GM23338 (cell line): ENCODE data around the gene MROH7. TPM values are rescaled to one million over a fixed set of nuclear protein-coding genes. Genes with fewer than 3 reads are reported as not detected.
A peak's percentile ranks its signal among the peaks of the same experiment; 100 is the strongest.

Experiments used
- ATAC-seq: fragments of 200-7000 bp; cut with Tn5 transposase; 3 replicates; pipeline ENCODE4 v1.9.1; 2020
- DNase-seq: peaks from one replicate; pipeline ENCODE4 v3.0.0-alpha.2; 2015; ENCODE audit warnings: low spot score
- H2AFZ ChIP-seq: fragments of 200-600 bp; sonication (generic); 2 replicates; pipeline ENCODE4 v1.8.0; 2016; ENCODE audit warnings: antibody characterized with exemption, mild to moderate bottlenecking, moderate library complexity
- H3F3A ChIP-seq: fragments of 200-600 bp; sonication (generic); replicated peaks from 2 replicates; pipeline ENCODE4 v1.8.0; 2017; ENCODE audit warnings: antibody characterized with exemption, mixed run types, low read depth
- H3K27ac ChIP-seq: fragments of 200-600 bp; sonication (generic); 2 replicates; pipeline ENCODE4 v1.6.1; 2016; ENCODE audit warnings: low read depth
- H3K27me3 ChIP-seq: fragments of 200-600 bp; sonication (generic); 2 replicates; pipeline ENCODE4 v1.8.0; 2016; ENCODE audit warnings: mild to moderate bottlenecking, mixed run types, moderate library complexity; ENCODE audit not compliant: insufficient read depth
- H3K36me3 ChIP-seq: fragments of 200-600 bp; sonication (generic); 2 replicates; pipeline ENCODE4 v1.8.0; 2016; ENCODE audit warnings: mild to moderate bottlenecking; ENCODE audit not compliant: insufficient read depth
- H3K4me1 ChIP-seq: fragments of 200-600 bp; sonication (generic); 2 replicates; pipeline ENCODE4 v1.8.0; 2016; ENCODE audit warnings: mild to moderate bottlenecking, moderate library complexity; ENCODE audit not compliant: insufficient read depth
- H3K4me2 ChIP-seq: fragments of 200-600 bp; sonication (generic); 2 replicates; pipeline ENCODE4 v1.7.1; 2017; ENCODE audit warnings: mixed run types
- H3K4me3 ChIP-seq: fragments of 200-600 bp; sonication (generic); 2 replicates; pipeline ENCODE4 v1.6.1; 2016; ENCODE audit warnings: mixed run types
- H3K79me2 ChIP-seq: fragments of 200-600 bp; sonication (generic); replicated peaks from 2 replicates; pipeline ENCODE4 v1.8.0; 2017; ENCODE audit warnings: mild to moderate bottlenecking; ENCODE audit not compliant: insufficient read depth
- H3K9me2 ChIP-seq: fragments of 200-600 bp; sonication (generic); 2 replicates; pipeline ENCODE4 v1.8.0; 2017; ENCODE audit not compliant: insufficient read depth
- H4K20me1 ChIP-seq: fragments of 200-600 bp; sonication (generic); replicated peaks from 2 replicates; pipeline ENCODE4 v1.8.0; 2017; ENCODE audit warnings: mild to moderate bottlenecking; ENCODE audit not compliant: insufficient read depth
- H3K27ac Mint-ChIP-seq: 2 replicates; pipeline ENCODE4 v1.8.0; 2020; ENCODE audit warnings: inconsistent platforms, mild to moderate bottlenecking, moderate library complexity, mixed read lengths
- H3K27me3 Mint-ChIP-seq: 3 replicates; pipeline ENCODE4 v1.8.0; 2022; ENCODE audit warnings: low read depth, mild to moderate bottlenecking, moderate library complexity, mixed read lengths, inconsistent platforms; ENCODE audit not compliant: insufficient read depth, poor library complexity
- H3K36me3 Mint-ChIP-seq: 3 replicates; pipeline ENCODE4 v1.8.0; 2021; ENCODE audit warnings: low read depth, mild to moderate bottlenecking, inconsistent platforms, moderate library complexity, mixed read lengths
- H3K4me1 Mint-ChIP-seq: 3 replicates; pipeline ENCODE4 v1.8.0; 2020; ENCODE audit warnings: mild to moderate bottlenecking, inconsistent platforms, mixed read lengths
- H3K4me3 Mint-ChIP-seq: 3 replicates; pipeline ENCODE4 v1.8.0; 2021; ENCODE audit warnings: moderate library complexity, mild to moderate bottlenecking, inconsistent platforms, mixed read lengths
- H3K9me3 Mint-ChIP-seq: 3 replicates; pipeline ENCODE4 v1.8.0; 2020; ENCODE audit warnings: moderate library complexity, mild to moderate bottlenecking, inconsistent platforms, mixed read lengths
- CTCF ChIP-seq, 2 experiments: fragments of 200-600 bp in 1 of 2; sonication (generic) in 1 of 2; conservative IDR thresholded peaks; 2 replicates each; pipeline versions ENCODE4 v1.5.1 to v1.6.1; 2016 to 2017; ENCODE audit warnings: antibody characterized with exemption in 2 of 2, low read depth in 2 of 2, mild to moderate bottlenecking in 2 of 2, moderate library complexity in 1 of 2
- ETS1 ChIP-seq: IDR thresholded peaks from 2 replicates; pipeline ENCODE4 v1.6.1; 2016; ENCODE audit warnings: antibody characterized with exemption
- EZH2 ChIP-seq: fragments of 200-600 bp; sonication (generic); IDR thresholded peaks from one replicate; pipeline ENCODE4 v1.8.0; 2017; ENCODE audit warnings: antibody characterized with exemption, mild to moderate bottlenecking, low read depth; ENCODE audit not compliant: unreplicated experiment
- EZH2phosphoT487 ChIP-seq: fragments of 200-600 bp; sonication (generic); IDR thresholded peaks from one replicate; pipeline ENCODE4 v1.8.1; 2018; ENCODE audit warnings: antibody characterized with exemption; ENCODE audit not compliant: unreplicated experiment
- JUNB ChIP-seq: IDR thresholded peaks from one replicate; pipeline ENCODE4 v1.6.1; 2016; ENCODE audit warnings: antibody characterized with exemption; ENCODE audit not compliant: unreplicated experiment
- NANOG ChIP-seq: IDR thresholded peaks from 2 replicates; pipeline ENCODE4 v1.6.1; 2016; ENCODE audit warnings: antibody characterized with exemption, borderline replicate concordance
- POLR2AphosphoS5 ChIP-seq: IDR thresholded peaks from 2 replicates; pipeline ENCODE4 v1.6.1; 2016; ENCODE audit warnings: antibody characterized with exemption, low read depth
- REST ChIP-seq: IDR thresholded peaks from one replicate; pipeline ENCODE4 v1.6.1; 2018; ENCODE audit warnings: antibody characterized with exemption; ENCODE audit not compliant: unreplicated experiment
- STAT1 ChIP-seq: IDR thresholded peaks from one replicate; pipeline ENCODE4 v1.6.1; 2016; ENCODE audit warnings: antibody characterized with exemption; ENCODE audit not compliant: unreplicated experiment
- ZNF114 ChIP-seq: fragments of 250-450 bp; sonication (Bioruptor Pico); IDR thresholded peaks from 2 replicates; pipeline ENCODE4 v1.5.0; 2020; ENCODE audit warnings: mild to moderate bottlenecking, moderate library complexity
- ZNF331 ChIP-seq: fragments of 250-450 bp; sonication (Bioruptor Pico); IDR thresholded peaks from 2 replicates; pipeline ENCODE4 v1.5.0; 2020; ENCODE audit warnings: low read depth, mild to moderate bottlenecking, moderate library complexity
- polyA plus RNA-seq: library from polyadenylated mRNA; unstranded; fragments of >200 nt; fragmentation: Nextera tagmentation; extraction: Ambion mirVana; gene quantifications from 2 replicates; pipeline ENCODE4 v1.2.1, GENCODE V29; 2016
- total RNA-seq: library from RNA; depleted of rRNA; stranded (reverse); fragments of >200 nt; shearing (Covaris generic); gene quantifications from 2 replicates; pipeline ENCODE4 v1.2.3, GENCODE V29; 2014

Gene MROH7
- total and polyA plus RNA-seq, 2 experiments from 2014 or later = 0.17 TPM; not detected in 1

- no peak for TF ChIP-seq ETS1
Observed at GRCh38 chr1:54615531-54616279, 25.9 kb upstream of the MROH7 start (continued).

DNA sequence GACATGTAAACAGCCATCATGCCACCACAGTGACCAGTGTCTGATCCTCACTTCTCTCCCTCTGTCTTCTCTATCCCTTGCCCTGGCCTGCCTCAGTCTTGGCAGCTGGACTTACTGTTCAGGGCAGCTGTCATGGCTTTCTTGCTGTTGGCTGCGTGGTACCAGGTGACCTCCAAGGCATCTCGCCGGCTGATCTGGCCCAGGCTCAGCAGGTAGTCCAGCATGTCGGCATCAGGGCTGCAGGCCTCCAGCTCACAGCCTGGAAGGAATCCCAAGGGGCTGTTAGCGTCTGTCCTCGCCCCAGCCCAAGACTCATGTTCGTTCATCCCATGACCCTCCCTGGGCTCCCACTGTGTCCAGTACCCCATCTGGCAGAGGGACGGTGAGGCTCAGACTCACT lies 21.8 kb upstream of the MROH7 start:
- no peak overlapping the region for H3K4me3 Mint-ChIP-seq
- Histone ChIP-seq H3K27ac (no peak overlapping the region), H3K4me2 (no peak overlapping the region), H3F3A (no peaks in the 10 kb centered on the region), H3K79me2 (no peaks in the 10 kb centered on the region), H3K4me1 (no peaks in the 10 kb centered on the region), H2AFZ (no peak overlapping the region), H3K9me2 (no peaks in the 10 kb centered on the region), H4K20me1 (no peaks in the 10 kb centered on the region), H3K27me3 (no peaks in the 10 kb centered on the region), H3K4me3 (no peak overlapping the region), H3K36me3 (no peaks in the 10 kb centered on the region)
- DNase-seq (no peak), ATAC-seq (no peak; the same call in 2 of the 3 replicates)
- no peaks in the 10 kb centered on the region for H3K36me3 Mint-ChIP-seq
- TF ChIP-seq EZH2 (no peak), ZNF114 (no peak)
- H3K27ac Mint-ChIP-seq = no peak overlapping the region
- peaks cover 12% of the 10 kb centered on the region for H3K27me3 Mint-ChIP-seq
- peaks cover 8% of the 10 kb centered on the region for H3K4me1 Mint-ChIP-seq
- H3K9me3 Mint-ChIP-seq = no peaks in the 10 kb centered on the region

DNA sequence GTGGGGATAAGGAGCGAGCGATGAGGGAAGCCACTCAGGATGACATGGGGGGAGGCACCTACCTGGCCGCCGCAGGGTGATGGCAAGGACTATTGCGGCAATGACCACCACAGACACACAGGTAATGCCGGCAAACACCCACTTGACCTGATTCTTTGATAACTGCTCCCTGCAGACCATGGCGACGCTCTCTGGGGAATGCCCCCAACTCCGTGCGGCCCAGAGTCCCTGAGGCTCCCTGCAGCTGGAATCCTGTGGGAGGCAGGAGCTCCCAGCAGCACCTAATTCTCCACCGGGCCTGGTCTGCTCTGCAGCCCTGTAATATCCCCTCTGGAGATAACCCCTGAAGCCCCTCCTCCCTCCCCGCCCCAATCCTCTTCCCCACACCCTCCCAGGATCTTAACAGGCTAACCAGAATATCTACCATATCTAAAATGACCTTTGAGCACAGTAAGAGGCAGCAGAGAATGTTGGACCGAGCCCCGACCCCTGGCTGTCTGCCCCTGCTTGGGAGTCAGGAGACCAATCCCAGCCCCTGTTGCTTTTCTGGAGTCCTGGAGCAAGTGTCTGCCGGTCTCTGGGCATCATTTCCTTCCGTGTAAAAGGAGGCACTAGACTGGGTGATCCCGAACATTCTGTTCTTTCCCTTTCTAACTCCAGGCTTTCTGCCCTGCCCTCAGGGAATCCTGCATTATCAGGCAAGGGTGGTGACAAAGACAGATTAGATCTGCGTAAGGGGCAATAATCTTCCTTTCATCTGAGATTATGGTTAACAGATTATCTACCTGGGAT lies 18.2 kb upstream of the MROH7 start, which contains the start of gene FAM151A:
Gene FAM151A, minus strand, starts transcription at position 310 of the 792 bp plus-strand sequence. Its CDS starts 130 bp downstream, at position 180.
- Histone ChIP-seq H3K27me3 (no peaks in the 10 kb centered on the region), H3K27ac (no peak within 1 kb of the TSS), H3K9me2 (no peaks in the 10 kb centered on the region), H3K79me2 (no peaks in the 10 kb centered on the region), H3K4me3 (no peak within 1 kb of the TSS), H4K20me1 (no peaks in the 10 kb centered on the region), H3F3A (no peaks in the 10 kb centered on the region), H2AFZ (no peak within 1 kb of the TSS), H3K4me2 (no peak within 1 kb of the TSS), H3K36me3 (no peaks in the 10 kb centered on the region), H3K4me1 (no peaks in the 10 kb centered on the region)
- H3K9me3 Mint-ChIP-seq = no peaks in the 10 kb centered on the region
- no peak within 1 kb of the TSS for H3K4me3 Mint-ChIP-seq
- H3K27me3 Mint-ChIP-seq = peaks cover 11% of the 10 kb centered on the region
- no peak within 1 kb of the TSS for H3K27ac Mint-ChIP-seq
- no peaks in the 10 kb centered on the region for H3K36me3 Mint-ChIP-seq
- ATAC-seq = peak; percentile 38
- no peak for DNase-seq
- no peaks in the 10 kb centered on the region for H3K4me1 Mint-ChIP-seq
- TF ChIP-seq STAT1 (no peak), POLR2AphosphoS5 (no peak), ZNF331 (no peak), EZH2phosphoT487 (no peak), JUNB (no peak), ETS1 (no peak), REST (no peak), CTCF (conservative IDR thresholded peaks at IDR 0.05; ENCODE audit: low read depth in 2 of 2) (no peak), ZNF114 (no peak), NANOG (no peak)
